HG03103 (cell line): ENCODE measurements around the gene IL27RA.

Source experiments
- ATAC-seq: cut with Tn5 transposase; IDR thresholded peaks from one replicate; pipeline ENCODE4 v1.9.1; 2021; ENCODE audit warnings: low read depth; ENCODE audit not compliant: unreplicated experiment

The IL27RA gene

DNA sequence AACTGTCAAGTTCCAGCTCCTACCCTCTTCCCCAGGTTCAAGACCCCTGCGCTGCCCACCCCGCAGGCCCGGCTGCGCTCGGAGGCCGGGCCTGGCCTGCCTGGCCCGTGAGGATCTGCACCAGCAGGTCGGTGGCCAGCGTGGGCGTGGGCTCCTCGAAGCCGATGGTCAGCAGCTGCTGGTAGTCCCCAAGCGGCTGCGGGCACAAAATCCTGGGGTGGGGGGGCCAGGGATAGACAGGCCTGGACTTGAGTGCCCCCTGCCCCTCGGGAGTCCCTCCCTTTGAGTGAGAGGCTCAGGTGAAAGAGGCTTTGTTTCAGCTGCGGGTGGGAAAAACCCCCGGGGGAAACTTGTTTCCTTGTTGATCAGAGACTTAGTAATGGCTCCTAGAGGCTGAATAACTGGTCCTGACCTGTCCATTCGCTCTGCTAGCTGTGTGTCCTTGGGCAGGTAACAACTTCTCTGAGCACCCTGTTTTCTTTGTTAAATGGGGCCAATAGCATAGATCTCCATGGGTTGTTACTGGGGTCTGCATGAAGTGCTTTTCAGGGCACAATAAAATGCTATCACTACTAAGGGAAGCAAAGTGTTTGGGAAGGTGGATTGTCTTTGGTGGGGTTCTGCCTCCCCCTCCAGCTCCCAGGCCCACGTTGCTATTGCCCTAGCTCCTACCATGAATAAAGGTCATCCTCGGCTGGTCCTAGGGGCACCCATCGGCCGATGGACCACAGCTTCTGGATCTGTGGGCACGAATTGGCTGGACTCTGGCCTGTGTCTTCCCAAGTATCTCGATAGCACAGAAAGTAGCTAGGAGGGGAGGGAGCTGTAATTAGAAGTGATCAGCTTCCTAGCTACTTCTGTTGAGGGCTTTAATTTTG is 50.5 kb downstream of the IL27RA start:
- ATAC-seq = no peak

DNA sequence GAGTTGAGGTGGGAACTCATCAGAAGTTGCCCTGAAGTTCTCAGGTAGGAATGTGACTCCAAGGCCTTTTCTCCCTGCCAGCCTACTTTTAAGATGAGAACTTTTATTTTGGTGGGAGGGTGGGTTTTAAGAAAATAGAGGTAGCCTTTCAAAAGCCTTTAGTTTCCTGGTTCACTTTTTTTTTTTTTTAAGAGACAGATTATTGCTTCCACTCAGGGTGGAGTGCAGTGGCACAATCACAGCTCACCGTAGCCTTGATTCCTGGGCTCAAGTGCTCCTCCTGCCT is 51.1 kb downstream of the IL27RA start:
- ATAC-seq = no peak

DNA sequence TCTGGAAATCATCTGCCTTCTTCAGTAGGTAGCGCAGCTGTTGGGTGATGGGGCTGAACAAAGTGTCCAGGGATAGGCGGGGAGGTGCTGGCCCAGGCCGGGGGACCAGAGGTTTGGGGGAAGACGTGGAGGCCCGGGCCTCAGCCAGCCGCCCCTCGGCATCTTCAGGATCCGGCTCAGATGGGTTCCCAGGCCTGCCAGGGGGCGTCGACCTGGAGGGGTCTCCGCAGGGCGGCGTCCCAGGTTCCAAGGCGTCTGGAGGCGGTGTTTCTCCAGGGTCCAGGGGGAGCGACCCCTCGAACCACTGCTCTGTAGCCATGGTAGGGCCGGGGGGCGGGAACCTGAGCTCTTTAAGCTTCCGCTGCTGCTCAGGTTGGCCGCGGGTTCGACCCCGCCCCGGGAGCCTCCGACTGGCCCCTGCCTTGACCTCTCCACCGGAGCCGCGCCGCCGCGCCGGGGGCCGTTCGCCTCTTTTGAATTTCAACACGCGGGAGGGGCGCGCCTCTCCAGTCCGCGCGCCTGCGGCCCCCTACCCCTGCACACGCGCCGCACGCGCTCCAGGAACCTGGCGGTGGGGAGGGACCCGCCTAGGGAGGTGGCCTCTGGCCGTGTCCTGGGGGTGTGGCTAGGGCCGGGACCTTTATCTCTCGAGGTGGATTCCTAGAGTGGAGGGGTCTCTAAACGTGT is 53.9 kb downstream of the IL27RA start, which contains the start of gene C19orf67:
C19orf67 (minus strand) TSS at position 475 of the 687 bp plus-strand sequence; CDS start at position 319, 156 bp downstream.
- no peak for ATAC-seq

DNA sequence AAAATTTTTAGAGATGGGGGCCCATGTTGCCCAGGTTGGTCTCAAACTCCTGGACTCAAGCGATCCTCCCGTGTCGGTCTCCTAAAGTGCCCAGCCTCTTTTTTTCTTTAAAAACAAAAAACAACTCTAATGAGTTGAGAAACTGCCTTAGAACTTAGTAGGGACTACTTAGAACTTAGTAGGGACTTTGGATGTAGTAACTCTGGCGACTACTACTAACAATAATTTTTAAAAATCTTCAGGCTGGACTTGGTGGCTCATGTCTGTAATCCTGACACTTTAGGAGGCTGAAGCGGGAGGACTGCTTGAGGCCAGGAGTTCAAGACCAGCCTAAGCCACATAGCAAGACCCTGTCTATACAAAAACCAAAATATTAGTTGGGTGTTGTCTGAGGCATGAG is 54.5 kb downstream of the IL27RA start:
- ATAC-seq = no peak

DNA sequence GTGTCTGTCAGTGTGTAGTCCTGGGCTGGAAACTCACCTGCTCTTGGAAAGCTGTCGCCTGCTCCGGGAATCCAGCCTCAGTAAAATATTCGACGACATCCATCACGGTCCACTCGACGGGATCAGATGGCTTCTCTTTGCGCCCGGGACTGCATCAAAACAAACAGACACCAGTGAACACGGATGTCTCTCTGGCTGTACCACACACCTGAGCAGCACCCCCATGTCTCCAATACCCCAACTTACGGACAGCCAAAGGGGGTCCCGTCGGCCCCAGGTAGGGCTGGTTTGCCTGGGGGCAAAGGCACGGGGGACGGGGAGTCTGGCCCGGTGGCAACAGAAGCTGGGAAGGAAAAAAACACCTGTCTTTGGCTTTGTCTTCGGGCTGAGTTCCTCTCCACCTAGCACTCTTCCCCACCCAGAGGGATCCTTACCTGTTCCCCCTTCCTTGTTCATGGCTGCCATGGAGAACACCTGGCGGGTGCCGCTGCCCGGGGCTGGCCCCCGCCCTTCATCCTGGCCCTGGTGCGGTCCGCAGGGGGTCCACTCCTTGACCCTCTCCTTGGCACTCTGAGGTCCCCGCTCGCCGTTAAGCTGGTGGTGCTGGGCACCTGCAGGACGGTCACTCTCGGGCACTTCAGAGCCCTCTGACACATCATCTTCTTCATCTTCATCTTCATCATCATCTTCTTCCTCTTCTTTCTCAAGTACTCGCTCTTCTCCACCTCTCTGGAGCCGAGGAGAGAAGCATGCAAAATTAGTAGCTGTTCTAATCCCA is 57.3 kb downstream of the IL27RA start:
- no peak for ATAC-seq

DNA sequence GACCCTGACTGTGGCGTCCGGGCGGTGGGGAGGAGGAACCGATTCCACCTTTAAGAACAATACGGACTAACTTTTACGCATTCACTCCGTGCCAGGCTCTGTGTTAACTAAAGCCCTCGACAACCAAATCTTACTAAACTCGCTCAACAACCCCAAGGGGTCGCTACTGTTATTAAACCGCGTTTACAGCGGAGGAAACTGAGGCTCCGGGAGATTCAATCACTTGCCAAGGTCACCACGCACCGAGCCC is 57.8 kb downstream of the IL27RA start:
- no peak for ATAC-seq

DNA sequence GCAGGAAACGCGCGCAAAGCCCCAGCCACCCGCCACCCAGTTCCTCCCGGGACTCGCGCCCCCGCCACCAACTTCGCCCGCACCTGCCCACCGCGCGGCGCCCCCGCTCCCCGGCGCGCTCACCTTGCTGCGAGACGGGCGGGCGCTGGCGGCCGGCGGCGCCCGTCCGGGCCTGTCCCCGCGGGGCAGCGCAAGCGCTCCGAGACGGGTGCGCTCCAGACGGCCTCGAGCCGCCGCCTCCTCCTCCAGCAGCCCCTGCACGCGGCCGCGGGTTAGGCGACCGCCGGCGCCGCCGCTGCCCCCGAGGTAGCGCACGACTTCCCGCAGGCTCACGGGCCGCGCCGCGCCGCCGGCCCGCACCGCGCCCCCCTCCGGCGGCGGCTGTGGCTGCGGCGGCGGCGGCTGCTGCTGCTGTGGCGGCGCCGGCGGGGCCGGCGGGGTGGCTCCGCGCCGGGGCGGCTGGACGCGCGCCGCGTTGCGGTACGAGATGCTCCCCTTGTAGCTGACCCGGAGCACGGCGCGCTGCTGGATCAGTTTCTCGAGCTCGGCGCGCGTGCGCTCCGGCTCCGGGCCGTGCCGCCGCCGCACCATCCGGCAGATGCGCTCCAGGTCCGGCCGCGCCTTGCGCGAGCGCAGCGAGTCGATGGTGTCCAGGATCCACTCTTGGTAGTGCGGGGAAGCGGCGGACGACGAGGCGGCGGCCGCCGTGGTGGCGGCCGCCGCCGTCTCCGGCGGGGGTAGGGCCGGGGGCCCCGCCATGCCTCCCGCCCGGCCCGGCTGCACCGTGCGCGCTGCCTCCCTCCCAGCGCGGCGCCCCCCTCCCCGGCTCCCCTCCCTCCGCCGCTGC is 58.3 kb downstream of the IL27RA start:
- no peak for ATAC-seq

DNA sequence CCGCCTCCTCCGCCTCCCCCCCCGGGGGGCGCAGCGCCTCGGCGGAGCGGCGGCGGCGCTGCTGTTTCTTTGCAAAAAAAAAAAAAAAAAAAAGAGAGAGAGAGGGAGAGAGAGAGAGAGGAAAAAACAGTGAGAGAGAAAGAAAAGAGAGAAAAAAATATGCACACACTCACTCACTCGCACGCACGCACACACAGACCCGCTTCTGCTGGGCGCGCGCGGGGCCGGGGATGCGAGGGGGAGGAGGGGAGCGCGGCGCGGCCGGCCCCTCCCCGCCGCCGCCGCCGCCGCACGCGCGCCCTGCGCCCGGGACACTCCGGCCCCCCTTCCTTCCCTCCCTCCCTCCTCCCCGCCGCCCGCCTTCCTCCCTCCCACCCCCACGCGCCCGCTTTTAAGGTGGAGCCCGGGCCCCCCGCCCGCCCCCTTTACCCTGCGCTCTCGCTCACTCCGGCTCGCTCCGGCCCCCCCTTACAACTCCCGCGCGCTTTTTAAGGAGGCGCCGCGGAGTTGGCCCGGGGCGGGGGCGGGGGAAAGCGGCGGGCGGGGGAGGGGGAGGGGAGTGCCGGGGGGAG is 59.0 kb downstream of the IL27RA start, which contains the start of gene SAMD1:
SAMD1 (minus strand) TSS at position 243 of the 572 bp plus-strand sequence.
- peak; percentile 30 for ATAC-seq

DNA sequence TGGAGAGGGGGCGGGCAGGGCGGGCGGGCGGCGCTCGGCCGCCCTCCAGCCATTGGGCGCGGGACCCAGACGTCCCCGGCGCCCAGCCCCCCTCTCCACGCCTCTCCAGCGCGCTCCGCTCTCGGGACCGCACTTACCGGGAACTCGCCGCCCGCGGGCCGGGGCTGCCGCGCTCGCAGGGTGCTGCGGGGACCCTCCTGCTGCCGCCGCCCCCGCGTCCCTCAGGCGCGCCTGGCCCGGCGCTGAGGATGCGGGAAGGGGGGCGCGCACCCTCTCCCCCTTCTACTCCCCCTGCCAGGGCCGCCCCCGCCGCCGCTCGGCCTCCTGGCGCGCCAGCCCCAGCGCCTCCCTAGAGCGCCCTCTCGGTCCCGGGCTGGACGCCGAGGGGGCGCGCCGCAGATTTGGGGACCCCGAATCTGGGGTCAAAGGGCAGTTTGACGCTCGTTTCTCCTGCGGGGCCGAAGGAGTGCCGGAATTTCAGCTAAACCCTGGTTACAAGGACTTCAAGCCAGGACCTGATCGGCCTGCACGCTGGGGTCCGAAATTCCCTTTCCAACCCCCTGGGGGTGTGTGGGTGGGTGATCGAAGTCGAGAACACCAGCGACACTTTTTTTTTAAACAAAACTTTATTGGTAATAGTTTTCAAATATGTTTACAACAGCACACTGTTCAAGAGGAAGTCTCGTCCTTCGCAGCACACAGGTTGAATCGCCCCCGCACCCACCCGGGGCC is 59.7 kb downstream of the IL27RA start:
- peak; percentile 41 for ATAC-seq

DNA sequence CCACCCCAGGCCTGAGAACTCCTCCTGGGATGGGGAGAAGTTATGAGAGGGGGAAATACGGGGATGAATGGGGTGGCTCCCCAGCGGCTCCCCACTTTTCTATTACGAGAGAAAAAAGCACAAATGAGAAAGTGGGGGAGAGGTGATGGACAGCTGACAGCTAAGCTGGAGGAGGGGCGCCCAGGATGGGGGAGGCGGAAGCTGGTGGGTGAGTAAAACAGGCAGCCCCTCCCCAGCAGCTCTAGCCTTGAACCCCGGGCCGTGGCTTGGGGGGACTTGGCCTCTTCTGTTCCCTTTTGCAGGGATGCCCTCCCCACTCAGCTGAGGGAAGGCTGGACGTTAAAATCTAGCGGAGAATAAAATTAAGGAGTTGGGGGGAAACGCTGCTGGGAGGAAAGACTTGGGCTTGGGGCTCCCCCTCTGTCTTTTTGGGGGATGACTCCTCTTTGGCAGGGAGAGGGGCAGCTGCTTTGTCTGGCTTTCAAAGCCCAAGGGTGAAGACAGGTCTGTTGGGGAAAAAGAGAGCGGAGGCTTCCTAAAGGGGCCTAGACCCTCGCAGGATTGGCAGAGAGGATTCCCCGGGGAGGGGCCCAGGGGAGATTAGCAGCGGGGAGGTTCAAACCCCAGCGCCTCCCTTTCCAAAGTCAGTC is 60.4 kb downstream of the IL27RA start:
- ATAC-seq = no peak

DNA sequence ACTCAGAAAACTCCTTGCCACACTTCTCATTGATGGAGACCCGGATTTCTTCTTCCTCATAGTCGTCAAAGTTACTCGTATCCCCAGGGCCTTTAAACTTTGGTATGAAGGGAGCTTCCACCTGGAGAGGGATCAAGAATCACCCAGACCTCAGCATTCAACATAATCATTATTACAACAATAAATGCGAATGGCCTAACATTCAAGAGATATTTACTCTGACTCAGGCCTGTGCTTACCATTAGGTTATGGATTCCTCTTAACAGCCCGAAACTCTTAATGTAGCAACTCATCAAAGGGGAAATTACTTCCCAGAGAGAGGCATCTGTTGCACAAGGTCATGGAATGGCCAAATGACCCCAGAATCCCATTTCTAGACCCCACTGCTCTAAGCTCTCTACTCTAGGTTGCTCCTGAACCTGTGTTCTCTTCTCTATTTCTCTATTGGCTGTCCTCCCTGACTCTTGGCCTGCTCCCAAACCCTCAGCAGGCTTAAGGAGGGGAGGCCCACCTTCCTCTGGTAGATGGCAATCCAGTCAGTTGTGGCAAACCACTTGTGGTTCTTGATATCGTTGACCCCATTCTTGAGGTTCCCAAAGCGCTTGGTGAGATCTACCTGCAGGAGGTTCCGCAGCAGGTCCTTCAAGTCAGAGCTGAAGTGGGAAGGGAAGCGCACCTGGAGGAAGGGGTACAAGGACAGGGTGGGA is 61.7 kb downstream of the IL27RA start:
- no peak for ATAC-seq

DNA sequence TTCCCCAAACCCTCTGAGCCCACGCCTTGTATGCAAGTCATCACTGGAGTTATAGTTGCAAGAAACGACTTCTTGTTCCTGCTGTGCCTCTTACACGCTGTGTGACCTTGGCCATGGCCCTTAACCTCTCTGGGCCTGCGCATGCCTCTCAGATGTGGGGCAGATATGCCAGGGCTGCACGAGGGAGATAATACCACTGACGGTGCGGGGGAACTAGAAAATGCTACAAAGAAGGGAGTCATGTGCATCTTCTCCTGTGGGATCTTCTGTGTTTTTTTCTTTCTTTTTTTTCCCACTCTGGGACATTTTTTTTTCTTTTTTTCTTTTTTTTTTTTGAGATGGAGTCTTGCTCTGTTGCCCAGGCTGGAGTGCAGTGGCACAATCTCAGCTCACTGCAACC is 63.3 kb downstream of the IL27RA start:
- no peak for ATAC-seq

DNA sequence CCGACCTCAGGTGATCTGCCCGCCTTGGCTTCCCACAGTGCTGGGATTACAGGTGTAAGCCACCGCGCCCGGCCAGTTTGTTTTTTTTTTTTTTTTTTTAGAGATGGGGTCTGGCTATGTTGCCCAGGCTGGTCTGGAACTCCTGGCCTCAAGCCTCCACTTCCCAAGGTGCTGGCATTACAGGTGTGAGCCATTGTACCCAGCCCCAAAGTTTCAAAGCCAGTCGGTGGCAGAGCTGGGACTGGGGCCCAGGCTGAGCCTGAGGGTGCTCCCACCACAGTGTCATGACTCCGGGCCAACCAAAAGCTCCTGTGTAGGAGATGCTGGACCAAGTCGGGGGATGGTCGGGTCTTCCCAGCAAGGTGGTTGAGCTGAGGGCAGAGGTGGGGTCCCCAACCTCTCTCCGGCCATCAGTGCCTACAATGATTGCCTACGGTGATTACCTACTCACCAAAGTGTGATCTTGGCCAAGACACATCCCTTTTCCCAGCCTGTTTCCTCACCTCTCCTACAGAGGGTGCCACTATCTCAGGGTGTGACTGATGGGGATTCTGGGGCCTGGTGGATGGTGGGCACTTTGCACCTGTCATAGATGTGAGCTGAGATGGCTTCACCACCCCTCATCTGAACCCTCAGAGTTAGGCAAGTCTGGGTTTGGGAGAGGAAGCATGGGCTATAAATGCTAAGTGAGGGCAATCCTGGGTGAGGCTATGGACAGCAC is 64.9 kb downstream of the IL27RA start:
- no peak for ATAC-seq

DNA sequence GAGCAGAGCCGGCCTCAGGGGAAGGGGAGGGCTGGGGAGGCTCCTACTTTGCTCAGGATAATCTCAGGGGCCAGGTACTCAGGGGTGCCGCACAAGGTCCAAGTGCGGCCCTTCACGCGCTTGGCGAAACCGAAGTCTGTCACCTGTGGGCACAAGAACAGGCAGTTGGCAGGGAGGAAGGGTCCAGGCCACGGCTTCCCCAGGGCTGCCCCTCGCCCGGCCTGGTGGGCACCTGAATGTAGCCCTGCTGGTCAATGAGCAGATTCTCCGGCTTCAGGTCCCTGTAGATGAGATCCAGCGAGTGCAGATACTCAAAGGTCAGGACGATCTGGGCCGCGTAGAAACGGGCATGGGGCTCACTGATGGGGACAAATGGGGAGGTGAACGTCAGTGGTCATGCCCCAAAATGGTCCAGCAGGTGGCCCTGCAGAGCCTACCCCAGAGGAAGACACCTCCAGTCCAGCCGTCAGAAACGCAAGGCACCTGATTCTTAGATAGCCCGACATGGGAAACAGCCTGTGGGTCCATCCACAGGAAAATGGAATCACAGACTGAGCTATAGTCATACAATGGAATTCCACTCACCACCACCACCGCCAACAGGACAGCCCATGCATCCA is 66.1 kb downstream of the IL27RA start:
- no peak for ATAC-seq

DNA sequence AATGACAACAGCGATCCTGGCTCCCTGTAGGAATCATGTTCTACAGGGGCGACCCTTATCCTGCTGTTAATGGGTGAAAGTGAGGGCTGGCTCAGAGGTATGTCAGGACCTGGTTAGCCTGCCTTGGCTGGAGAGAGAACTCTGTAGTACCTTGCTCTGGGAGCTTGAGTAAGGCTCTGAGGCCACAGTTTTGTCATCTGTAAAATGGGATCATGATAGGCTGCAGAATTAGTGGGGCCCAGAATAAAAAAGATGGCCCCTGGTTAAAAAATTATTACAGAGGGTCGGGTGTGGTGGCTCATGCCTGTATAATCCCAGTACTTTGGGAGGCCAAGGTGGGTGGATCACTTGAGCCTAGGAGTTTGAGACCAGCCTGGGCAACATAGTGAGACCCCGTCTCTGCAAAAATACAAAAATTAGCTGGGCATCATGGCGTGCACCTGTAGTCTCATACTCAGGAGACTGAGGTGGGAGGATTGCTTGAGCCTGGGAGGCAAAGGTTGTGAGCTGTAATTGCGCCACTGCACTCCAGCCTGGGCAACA is 69.5 kb downstream of the IL27RA start:
- ATAC-seq = no peak

DNA sequence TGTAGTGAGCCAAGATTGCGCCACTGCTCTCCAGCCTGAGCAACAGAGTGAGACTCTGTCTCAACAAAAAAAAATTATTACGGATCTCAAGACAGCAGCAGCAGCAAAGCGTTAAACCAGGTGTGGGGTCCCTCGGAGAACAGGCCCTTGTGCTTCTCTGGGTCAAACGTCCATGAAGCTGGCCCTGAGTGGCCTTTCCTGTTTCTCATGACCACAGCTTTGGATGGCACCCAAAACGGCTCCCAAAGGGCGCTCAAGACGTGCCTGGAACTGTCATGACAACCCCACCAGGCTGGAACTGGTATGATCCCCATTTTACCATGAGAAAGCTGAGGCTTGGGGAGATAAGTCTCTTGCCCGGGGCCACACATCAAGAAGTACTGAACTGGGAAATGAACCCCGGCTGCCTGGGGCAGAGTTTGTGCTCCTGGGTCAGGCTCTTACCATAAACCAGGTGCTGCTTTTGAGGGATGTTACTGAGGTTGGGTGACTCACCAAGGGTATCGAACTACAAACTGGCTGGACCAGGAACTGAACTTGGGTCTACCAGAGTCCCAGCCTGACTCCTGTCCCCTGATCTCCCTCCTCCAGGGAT is 70.6 kb downstream of the IL27RA start:
- ATAC-seq = no peak

DNA sequence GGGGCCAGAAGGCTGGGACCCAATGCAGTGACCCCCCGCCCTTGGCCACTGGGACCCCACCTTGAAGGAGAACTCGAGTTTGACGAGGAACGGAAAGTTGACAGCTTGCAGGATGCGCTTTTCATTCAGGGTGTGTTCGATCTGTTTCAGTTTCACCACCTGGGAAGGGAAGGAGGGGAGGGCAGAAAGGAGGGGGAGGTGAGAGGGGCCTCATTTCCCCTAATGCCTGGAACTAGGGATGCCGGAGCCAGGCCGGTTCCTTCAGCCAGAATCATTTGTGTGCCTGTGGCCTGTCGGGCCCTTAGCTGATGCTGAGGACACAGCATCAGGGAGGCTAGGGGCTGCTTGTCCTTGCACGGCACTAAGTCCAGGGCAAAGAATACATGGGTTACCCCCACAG is 71.2 kb downstream of the IL27RA start:
- ATAC-seq = no peak
